ENCODE measurements around the gene SEMA5A. TPM values are rescaled to one million over a fixed set of nuclear protein-coding genes. Genes with fewer than 3 reads are reported as not detected.

Gene SEMA5A
- total RNA-seq, 1 experiment from 2014 or later, result 0.15 TPM

DNA sequence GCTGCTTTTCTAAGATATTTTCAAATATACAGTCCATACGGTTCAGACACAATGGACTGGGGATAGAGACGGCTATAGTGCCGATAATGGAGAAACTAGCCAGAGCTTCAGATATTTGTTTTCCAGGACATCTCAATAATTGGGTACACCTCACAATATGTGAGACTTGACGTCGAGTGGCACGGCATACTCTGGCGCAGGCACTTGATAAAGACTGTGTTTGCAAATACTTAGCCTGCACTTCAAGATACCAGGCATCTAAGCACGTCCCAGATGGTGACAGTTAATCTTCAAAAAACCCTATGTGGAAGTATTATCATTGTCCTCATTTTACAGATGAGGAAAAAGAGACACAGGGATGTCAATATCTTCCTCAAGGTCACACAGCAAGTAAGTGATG is 48.5 kb downstream of the SEMA5A start:
- intact Hi-C loops (cut with micrococcal nuclease; ENCODE audit: unreplicated experiment), result no loop called here
- in situ Hi-C loops (cut with HindIII; ENCODE audit: low pct_unique_long_range_greater_than_20kb, low sequenced_read_pairs), result no loop called here
- H3K4me1 ChIP-seq (ENCODE audit: control insufficient read depth, insufficient read depth, low read length), result no peaks in the 10 kb centered on the region
- DNase-seq (ENCODE audit: low read depth, low spot score) (no peak), ATAC-seq (no peak)
- H3K36me3 ChIP-seq (ENCODE audit: control insufficient read depth, insufficient read depth, low read length), result no peaks in the 10 kb centered on the region
- ChIA-PET CTCF (no interaction called here), POLR2A (no interaction called here)
- no TSS peak for BruUV-seq (replicated peaks)
- H3K27ac ChIP-seq (ENCODE audit: low read length), result no peak overlapping the region
- TF ChIP-seq TCF7L2 (IDR thresholded peaks at IDR 0.05; ENCODE audit: low read depth, low read length), result no peak
- TF ChIP-seq, protein P1, sequence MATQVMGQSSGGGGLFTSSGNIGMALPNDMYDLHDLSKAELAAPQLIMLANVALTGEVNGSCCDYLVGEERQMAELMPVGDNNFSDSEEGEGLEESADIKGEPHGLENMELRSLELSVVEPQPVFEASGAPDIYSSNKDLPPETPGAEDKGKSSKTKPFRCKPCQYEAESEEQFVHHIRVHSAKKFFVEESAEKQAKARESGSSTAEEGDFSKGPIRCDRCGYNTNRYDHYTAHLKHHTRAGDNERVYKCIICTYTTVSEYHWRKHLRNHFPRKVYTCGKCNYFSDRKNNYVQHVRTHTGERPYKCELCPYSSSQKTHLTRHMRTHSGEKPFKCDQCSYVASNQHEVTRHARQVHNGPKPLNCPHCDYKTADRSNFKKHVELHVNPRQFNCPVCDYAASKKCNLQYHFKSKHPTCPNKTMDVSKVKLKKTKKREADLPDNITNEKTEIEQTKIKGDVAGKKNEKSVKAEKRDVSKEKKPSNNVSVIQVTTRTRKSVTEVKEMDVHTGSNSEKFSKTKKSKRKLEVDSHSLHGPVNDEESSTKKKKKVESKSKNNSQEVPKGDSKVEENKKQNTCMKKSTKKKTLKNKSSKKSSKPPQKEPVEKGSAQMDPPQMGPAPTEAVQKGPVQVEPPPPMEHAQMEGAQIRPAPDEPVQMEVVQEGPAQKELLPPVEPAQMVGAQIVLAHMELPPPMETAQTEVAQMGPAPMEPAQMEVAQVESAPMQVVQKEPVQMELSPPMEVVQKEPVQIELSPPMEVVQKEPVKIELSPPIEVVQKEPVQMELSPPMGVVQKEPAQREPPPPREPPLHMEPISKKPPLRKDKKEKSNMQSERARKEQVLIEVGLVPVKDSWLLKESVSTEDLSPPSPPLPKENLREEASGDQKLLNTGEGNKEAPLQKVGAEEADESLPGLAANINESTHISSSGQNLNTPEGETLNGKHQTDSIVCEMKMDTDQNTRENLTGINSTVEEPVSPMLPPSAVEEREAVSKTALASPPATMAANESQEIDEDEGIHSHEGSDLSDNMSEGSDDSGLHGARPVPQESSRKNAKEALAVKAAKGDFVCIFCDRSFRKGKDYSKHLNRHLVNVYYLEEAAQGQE (IDR thresholded peaks at IDR 0.05; ENCODE audit: insufficient read depth in 1 of 2, low read depth in 2 of 2, low read length in 1 of 2), result no peak
- no peak for TF ChIP-seq POLR2AphosphoS5 (IDR thresholded peaks at IDR 0.05; ENCODE audit: low read depth, low read length)
- no peak for TF ChIP-seq SIN3A (IDR thresholded peaks at IDR 0.05; ENCODE audit: borderline replicate concordance, insufficient read depth, low read depth, low read length)
- TF ChIP-seq, protein P2, sequence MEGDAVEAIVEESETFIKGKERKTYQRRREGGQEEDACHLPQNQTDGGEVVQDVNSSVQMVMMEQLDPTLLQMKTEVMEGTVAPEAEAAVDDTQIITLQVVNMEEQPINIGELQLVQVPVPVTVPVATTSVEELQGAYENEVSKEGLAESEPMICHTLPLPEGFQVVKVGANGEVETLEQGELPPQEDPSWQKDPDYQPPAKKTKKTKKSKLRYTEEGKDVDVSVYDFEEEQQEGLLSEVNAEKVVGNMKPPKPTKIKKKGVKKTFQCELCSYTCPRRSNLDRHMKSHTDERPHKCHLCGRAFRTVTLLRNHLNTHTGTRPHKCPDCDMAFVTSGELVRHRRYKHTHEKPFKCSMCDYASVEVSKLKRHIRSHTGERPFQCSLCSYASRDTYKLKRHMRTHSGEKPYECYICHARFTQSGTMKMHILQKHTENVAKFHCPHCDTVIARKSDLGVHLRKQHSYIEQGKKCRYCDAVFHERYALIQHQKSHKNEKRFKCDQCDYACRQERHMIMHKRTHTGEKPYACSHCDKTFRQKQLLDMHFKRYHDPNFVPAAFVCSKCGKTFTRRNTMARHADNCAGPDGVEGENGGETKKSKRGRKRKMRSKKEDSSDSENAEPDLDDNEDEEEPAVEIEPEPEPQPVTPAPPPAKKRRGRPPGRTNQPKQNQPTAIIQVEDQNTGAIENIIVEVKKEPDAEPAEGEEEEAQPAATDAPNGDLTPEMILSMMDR (IDR thresholded peaks at IDR 0.05), result no peak
- H3K9me3 ChIP-seq (ENCODE audit: control insufficient read depth, insufficient read depth, low read depth, low read length), result no peaks in the 10 kb centered on the region
- H3K4me3 ChIP-seq (ENCODE audit: low read depth in 2 of 2, low read length in 2 of 2), result no peak overlapping the region
- no peaks in the 10 kb centered on the region for H3K27me3 ChIP-seq (ENCODE audit: control insufficient read depth, insufficient read depth, low read length)

DNA sequence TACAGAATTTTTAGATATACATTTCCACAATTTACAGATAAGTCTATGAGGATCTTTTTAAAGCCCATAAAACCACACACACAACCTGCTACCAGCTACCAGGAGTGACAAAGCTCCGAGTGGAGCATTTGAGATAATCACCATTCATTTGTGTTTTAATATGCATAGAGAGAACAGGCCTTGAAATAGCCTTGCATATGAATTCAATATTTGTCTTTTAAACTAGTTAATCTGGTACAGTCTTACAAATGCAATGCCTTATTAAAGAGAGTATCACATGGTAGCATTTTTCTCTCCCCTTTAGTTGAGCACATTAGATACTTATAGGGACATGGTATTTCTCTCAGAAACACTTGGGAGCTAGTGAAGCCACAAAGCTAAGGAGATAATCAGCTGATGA is 49.1 kb downstream of the SEMA5A start:
- H3K4me3 ChIP-seq (ENCODE audit: low read depth in 2 of 2, low read length in 2 of 2), result no peak overlapping the region
- ATAC-seq (no peak), DNase-seq (ENCODE audit: low read depth, low spot score) (no peak)
- TF ChIP-seq, protein P2 (IDR thresholded peaks at IDR 0.05), result no peak
- TF ChIP-seq, protein P1 (IDR thresholded peaks at IDR 0.05; ENCODE audit: insufficient read depth in 1 of 2, low read depth in 2 of 2, low read length in 1 of 2), result no peak
- TF ChIP-seq TCF7L2 (IDR thresholded peaks at IDR 0.05; ENCODE audit: low read depth, low read length) (no peak), POLR2AphosphoS5 (IDR thresholded peaks at IDR 0.05; ENCODE audit: low read depth, low read length) (no peak), SIN3A (IDR thresholded peaks at IDR 0.05; ENCODE audit: borderline replicate concordance, insufficient read depth, low read depth, low read length) (no peak)
- no peaks in the 10 kb centered on the region for H3K9me3 ChIP-seq (ENCODE audit: control insufficient read depth, insufficient read depth, low read depth, low read length)
- H3K4me1 ChIP-seq (ENCODE audit: control insufficient read depth, insufficient read depth, low read length), result no peaks in the 10 kb centered on the region
- intact Hi-C loops (cut with micrococcal nuclease; ENCODE audit: unreplicated experiment), result no loop called here
- in situ Hi-C loops (cut with HindIII; ENCODE audit: low pct_unique_long_range_greater_than_20kb, low sequenced_read_pairs), result no loop called here
- no TSS peak for BruUV-seq (replicated peaks)
- no peak overlapping the region for H3K27ac ChIP-seq (ENCODE audit: low read length)
- ChIA-PET CTCF (no interaction called here), POLR2A (no interaction called here)
- no peaks in the 10 kb centered on the region for H3K36me3 ChIP-seq (ENCODE audit: control insufficient read depth, insufficient read depth, low read length)
- no peaks in the 10 kb centered on the region for H3K27me3 ChIP-seq (ENCODE audit: control insufficient read depth, insufficient read depth, low read length)
